ENCODE measurements around the gene PLPPR2.
A peak's percentile ranks its signal among the peaks of the same experiment; 100 is the strongest.
"Not testable (repeated sequence)": the region's sequence is repeated elsewhere in the genome, so short reads cannot be mapped to it uniquely, and the experiment has no call there.

The PLPPR2 gene

DNA sequence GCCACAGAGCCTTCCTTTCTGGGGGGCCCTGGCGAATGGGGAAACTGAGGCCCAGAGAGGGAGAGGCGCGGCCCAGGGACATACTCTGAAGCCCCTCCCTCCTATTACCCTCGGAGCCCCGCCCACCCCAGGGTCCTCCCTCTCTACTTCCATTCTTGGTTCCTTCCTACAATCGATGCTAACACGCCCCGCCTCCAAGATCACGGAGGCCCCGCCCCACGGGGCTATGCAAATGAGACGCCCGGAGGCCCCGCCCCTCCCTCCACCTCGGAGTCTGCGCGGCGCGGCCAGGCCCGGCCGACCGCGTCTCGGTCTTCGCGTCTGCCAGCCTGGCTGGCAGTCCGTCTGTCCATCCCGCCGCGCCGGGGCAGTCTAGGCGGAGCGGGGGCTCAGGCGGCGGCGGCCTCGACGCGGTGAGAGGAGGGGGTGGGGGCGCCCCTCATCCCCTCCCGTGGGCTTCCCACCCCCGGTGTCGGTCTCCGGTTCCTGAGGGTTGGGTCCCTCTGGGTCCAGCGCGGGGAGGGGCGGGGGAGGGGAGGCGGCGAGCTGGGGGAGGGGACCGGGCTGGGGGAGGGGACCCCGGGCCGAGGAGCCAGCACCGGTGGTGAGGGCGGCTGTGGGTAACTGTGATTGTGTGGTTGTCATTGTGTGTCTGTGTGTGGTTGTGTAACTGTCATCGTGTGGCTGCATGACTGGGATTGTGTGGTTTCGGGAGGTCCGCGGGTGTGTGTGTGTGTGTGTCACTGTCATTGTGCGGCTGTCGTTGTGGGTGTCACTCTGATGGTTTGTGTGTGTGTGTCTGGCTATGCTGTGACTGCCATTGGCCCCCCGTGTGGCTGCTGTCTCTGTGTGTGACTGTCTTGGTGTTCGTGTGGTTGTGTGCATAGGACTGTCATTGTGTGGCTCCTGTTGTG lies at the start of gene PLPPR2:
PLPPR2 (plus strand) TSS at position 273 of the 914 bp plus-strand sequence. CDS start 2,242 bp downstream, outside the sequence.
- no peak for TF ChIP-seq CTCF (IDR thresholded peaks at IDR 0.05; ENCODE audit: low read depth, low read length, missing control alignments)
- peak within 1 kb of the TSS; percentile 48 for H3K4me3 ChIP-seq (replicated peaks; ENCODE audit: low read depth, low read length)
- DNase-seq (ENCODE audit: extremely low read depth, low read depth): no peak

DNA sequence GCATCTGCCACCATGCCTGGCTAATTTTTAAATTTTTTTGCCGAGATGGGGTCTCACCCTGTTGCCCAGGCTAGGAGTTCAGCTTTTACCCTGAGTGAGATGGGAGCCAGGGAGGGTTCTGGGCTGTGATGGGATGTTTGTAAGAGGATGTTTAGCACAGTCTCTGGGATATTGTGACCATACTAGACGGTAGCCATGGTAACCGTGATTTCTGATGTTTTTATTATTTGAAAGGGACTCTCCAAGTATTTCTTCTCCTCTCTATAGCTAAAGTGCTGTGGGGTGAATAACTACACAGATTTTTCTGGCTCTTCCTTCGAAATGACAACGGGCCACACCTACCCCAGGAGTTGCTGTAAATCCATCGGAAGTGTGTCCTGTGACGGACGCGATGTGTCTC lies 48.9 kb upstream of the PLPPR2 start:
- TF ChIP-seq CTCF (IDR thresholded peaks at IDR 0.05; ENCODE audit: low read depth, low read length, missing control alignments): no peak
- no peak overlapping the region for H3K4me3 ChIP-seq (replicated peaks; ENCODE audit: low read depth, low read length)
- no peak for DNase-seq (ENCODE audit: extremely low read depth, low read depth)

GRCh38 chr19:11320278-11320995 lies 34.8 kb upstream of the PLPPR2 start:
- DNase-seq (ENCODE audit: extremely low read depth, low read depth); H3K4me3 ChIP-seq (replicated peaks; ENCODE audit: low read depth, low read length): not testable (repeated sequence)

GRCh38 chr19:11321191-11322126 lies 33.8 kb upstream of the PLPPR2 start:
- no peak overlapping the region for H3K4me3 ChIP-seq (replicated peaks; ENCODE audit: low read depth, low read length)
- no peak for TF ChIP-seq CTCF (IDR thresholded peaks at IDR 0.05; ENCODE audit: low read depth, low read length, missing control alignments)

DNA sequence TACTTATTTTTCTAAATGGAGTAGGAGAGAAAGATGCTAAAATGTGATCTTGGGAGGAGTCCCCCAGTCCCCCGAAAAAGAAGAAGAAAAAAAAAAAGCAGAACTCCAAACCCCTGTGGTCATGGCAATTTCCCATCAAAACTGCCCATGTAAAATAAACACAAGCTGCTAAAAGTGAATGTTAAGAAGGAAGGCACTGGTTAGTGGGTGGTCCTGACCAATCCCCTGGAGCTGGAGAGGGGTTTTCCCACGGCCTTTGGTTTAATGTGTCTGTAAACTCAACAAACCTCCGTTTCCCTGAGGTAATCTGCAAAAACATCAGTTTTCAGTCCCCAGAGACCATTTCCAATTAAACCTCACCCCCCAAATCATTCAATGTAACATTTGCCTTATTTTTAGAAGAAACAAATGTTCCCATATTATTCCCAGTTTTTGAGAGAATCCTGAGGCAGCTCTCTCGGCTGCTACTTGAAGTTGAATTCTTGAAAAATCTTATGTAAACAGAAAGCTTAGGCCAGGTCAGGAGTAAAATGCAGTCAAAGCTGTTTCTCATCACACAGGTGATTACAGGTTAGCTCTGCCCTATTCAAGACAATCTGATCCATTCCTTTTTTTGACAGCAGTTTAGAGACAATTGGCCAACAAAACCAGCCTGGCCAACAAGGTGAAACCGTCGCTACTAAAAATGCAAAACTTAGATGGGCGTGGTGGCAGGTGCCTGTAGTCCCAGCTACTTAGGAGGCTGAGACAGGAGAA lies 32.8 kb upstream of the PLPPR2 start:
- no peak for TF ChIP-seq CTCF (IDR thresholded peaks at IDR 0.05; ENCODE audit: low read depth, low read length, missing control alignments)
- no peak for DNase-seq (ENCODE audit: extremely low read depth, low read depth)
- H3K4me3 ChIP-seq (replicated peaks; ENCODE audit: low read depth, low read length): no peak overlapping the region

More at GRCh38 chr19:11321191-11322126, 33.8 kb upstream of the PLPPR2 start:
- no peak for DNase-seq (ENCODE audit: extremely low read depth, low read depth)

GRCh38 chr19:11323601-11324078 lies 31.6 kb upstream of the PLPPR2 start:
- H3K4me3 ChIP-seq (replicated peaks; ENCODE audit: low read depth, low read length): peak overlapping the region; percentile 18
- TF ChIP-seq CTCF (IDR thresholded peaks at IDR 0.05; ENCODE audit: low read depth, low read length, missing control alignments): no peak
- DNase-seq (ENCODE audit: extremely low read depth, low read depth): no peak
